K562 (cell line): Measurements from ENCODE around the gene ZRANB3.

Experiments used
- CBX1 ChIP-seq: sonication (generic); IDR thresholded peaks from 2 replicates; pipeline ENCODE4 v1.6.1; 2016; ENCODE audit warnings: antibody characterized with exemption, low read depth, mild to moderate bottlenecking
- ETV6 ChIP-seq, 3 experiments: fragments of 150-350 bp in 1 of 3; sonication (generic) in 1 of 3; formaldehyde crosslinking in 1 of 3; IDR thresholded peaks; 2 replicates each; pipeline versions ENCODE4 v1.6.1 to v1.8.0; 2014 to 2022; ENCODE audit warnings: borderline replicate concordance in 2 of 3, low read depth in 2 of 3, antibody characterized with exemption in 1 of 3, low read length in 1 of 3, mild to moderate bottlenecking in 1 of 3, missing genetic modification reagents in 1 of 3
- FOXK2 ChIP-seq, 2 experiments: fragments of 450-650 bp; IDR thresholded peaks in 1 of 2; conservative IDR thresholded peaks in 1 of 2; 2 replicates each; pipeline ENCODE4 v1.6.1; 2016; ENCODE audit warnings: low read depth in 2 of 2, mild to moderate bottlenecking in 1 of 2
- NCOR1 ChIP-seq: fragments of 450-650 bp; IDR thresholded peaks from 2 replicates; pipeline ENCODE4 v1.6.1; 2016; ENCODE audit warnings: mild to moderate bottlenecking, moderate library complexity
- POLR2B ChIP-seq: fragments of 450-650 bp; IDR thresholded peaks from 2 replicates; pipeline ENCODE4 v1.6.1; 2018; ENCODE audit warnings: low read depth; ENCODE audit not compliant: partially characterized antibody
- TF ChIP-seq, protein P1 (sequence below), 3 experiments: IDR thresholded peaks in 2 of 3; conservative IDR thresholded peaks in 1 of 3; 2 replicates each; pipeline ENCODE4 v1.5.1; 2011 to 2012; ENCODE audit warnings: low read length in 3 of 3, mild to moderate bottlenecking in 3 of 3, control low read depth in 2 of 3, improper control_type of control experiment in 1 of 3, inconsistent platforms in 1 of 3, low read depth in 1 of 3, mixed read lengths in 1 of 3, moderate library complexity in 1 of 3; ENCODE audit not compliant: insufficient read depth in 2 of 3
- TF ChIP-seq, protein P2 (sequence below), 2 experiments: IDR thresholded peaks; 2 replicates each; pipeline ENCODE4 v1.6.1; 2012; ENCODE audit warnings: improper control_type of control experiment in 2 of 2, low read depth in 2 of 2, low read length in 2 of 2, borderline replicate concordance in 1 of 2

GRCh38 chr2:135252805-135253458 lies 278.1 kb downstream of the ZRANB3 start:
- TF ChIP-seq FOXK2 (conservative IDR thresholded peaks at IDR 0.05 in 1 of 2, IDR thresholded peaks at IDR 0.05 in 1 of 2; ENCODE audit: low read depth in 2 of 2) (no peak), CBX1 (no peak), NCOR1 (no peak), ETV6 (IDR thresholded peaks at IDR 0.05; ENCODE audit: borderline replicate concordance in 1 of 2, low read depth in 2 of 2, low read length in 1 of 2) (no peak), ETV6 (CRISPR knock-in tag; IDR thresholded peaks at IDR 0.05; ENCODE audit: borderline replicate concordance) (no peak), POLR2B (no peak)
- TF ChIP-seq, protein P1, sequence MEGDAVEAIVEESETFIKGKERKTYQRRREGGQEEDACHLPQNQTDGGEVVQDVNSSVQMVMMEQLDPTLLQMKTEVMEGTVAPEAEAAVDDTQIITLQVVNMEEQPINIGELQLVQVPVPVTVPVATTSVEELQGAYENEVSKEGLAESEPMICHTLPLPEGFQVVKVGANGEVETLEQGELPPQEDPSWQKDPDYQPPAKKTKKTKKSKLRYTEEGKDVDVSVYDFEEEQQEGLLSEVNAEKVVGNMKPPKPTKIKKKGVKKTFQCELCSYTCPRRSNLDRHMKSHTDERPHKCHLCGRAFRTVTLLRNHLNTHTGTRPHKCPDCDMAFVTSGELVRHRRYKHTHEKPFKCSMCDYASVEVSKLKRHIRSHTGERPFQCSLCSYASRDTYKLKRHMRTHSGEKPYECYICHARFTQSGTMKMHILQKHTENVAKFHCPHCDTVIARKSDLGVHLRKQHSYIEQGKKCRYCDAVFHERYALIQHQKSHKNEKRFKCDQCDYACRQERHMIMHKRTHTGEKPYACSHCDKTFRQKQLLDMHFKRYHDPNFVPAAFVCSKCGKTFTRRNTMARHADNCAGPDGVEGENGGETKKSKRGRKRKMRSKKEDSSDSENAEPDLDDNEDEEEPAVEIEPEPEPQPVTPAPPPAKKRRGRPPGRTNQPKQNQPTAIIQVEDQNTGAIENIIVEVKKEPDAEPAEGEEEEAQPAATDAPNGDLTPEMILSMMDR (IDR thresholded peaks at IDR 0.05 in 2 of 3, conservative IDR thresholded peaks at IDR 0.05 in 1 of 3; ENCODE audit: insufficient read depth in 2 of 3, low read depth in 1 of 3, low read length in 3 of 3), result no peak
- TF ChIP-seq, protein P2, sequence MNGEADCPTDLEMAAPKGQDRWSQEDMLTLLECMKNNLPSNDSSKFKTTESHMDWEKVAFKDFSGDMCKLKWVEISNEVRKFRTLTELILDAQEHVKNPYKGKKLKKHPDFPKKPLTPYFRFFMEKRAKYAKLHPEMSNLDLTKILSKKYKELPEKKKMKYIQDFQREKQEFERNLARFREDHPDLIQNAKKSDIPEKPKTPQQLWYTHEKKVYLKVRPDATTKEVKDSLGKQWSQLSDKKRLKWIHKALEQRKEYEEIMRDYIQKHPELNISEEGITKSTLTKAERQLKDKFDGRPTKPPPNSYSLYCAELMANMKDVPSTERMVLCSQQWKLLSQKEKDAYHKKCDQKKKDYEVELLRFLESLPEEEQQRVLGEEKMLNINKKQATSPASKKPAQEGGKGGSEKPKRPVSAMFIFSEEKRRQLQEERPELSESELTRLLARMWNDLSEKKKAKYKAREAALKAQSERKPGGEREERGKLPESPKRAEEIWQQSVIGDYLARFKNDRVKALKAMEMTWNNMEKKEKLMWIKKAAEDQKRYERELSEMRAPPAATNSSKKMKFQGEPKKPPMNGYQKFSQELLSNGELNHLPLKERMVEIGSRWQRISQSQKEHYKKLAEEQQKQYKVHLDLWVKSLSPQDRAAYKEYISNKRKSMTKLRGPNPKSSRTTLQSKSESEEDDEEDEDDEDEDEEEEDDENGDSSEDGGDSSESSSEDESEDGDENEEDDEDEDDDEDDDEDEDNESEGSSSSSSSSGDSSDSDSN (IDR thresholded peaks at IDR 0.05; ENCODE audit: borderline replicate concordance in 1 of 2, low read depth in 2 of 2, low read length in 2 of 2), result no peak
